GM23248 (cell line): Measurements from ENCODE around the gene TIMP3.

Experiments
- EZH2 ChIP-seq: fragments of 200-600 bp; sonication (generic); IDR thresholded peaks from 2 replicates; pipeline ENCODE4 v1.6.1; 2018; ENCODE audit warnings: antibody characterized with exemption, mild to moderate bottlenecking; ENCODE audit not compliant: insufficient read depth, poor library complexity, severe bottlenecking
- EZH2phosphoT487 ChIP-seq: fragments of 200-600 bp; sonication (generic); IDR thresholded peaks from 2 replicates; pipeline ENCODE4 v1.6.1; 2018; ENCODE audit warnings: antibody characterized with exemption, moderate library complexity, mild to moderate bottlenecking, low read depth; ENCODE audit not compliant: insufficient read depth

GRCh38 chr22:32859743-32860142 lies 58.2 kb downstream of the TIMP3 start:
- TF ChIP-seq EZH2: no peak
- no peak for TF ChIP-seq EZH2phosphoT487
